Measurements from ENCODE around the gene PARD3B.

DNA sequence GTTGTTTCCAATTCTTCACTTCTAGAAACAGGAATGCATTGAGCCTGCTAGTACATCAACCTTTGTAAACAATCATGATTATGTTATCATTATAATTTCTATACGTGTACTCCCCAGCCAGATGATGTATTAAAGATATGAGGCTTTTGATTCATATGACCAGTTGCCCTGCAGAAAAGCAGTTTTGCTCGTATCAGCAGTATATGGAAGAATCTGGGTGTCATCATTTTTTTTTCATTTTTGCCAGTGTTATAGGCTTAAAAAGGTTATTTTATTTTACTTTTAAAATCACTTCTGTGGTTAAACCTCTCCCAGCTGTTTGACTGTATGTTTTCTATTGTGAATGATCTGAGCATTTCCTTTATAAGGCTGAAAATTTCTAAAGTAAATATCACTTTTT lies 665.2 kb downstream of the PARD3B start:
- TF ChIP-seq POLR2A (IDR thresholded peaks at IDR 0.05; ENCODE audit: borderline replicate concordance, extremely low read depth, insufficient read depth, insufficient read length) (no peak), SIN3A (IDR thresholded peaks at IDR 0.05; ENCODE audit: low read depth) (no peak), ZFX (IDR thresholded peaks at IDR 0.05) (no peak), ZNF274 (IDR thresholded peaks at IDR 0.05; ENCODE audit: low read depth, low read length) (no peak), EZH2 (IDR thresholded peaks at IDR 0.05) (no peak), EZH2phosphoT487 (IDR thresholded peaks at IDR 0.05; ENCODE audit: borderline replicate concordance) (no peak), CEBPB (IDR thresholded peaks at IDR 0.05; ENCODE audit: low read depth) (no peak), POLR2AphosphoS5 (IDR thresholded peaks at IDR 0.05; ENCODE audit: low read depth, low read length) (no peak), ELF1 (IDR thresholded peaks at IDR 0.05; ENCODE audit: borderline replicate concordance, low read depth) (no peak), RAD21 (IDR thresholded peaks at IDR 0.05; ENCODE audit: low read depth) (no peak), MAX (IDR thresholded peaks at IDR 0.05) (no peak)
- TF ChIP-seq, protein P1, sequence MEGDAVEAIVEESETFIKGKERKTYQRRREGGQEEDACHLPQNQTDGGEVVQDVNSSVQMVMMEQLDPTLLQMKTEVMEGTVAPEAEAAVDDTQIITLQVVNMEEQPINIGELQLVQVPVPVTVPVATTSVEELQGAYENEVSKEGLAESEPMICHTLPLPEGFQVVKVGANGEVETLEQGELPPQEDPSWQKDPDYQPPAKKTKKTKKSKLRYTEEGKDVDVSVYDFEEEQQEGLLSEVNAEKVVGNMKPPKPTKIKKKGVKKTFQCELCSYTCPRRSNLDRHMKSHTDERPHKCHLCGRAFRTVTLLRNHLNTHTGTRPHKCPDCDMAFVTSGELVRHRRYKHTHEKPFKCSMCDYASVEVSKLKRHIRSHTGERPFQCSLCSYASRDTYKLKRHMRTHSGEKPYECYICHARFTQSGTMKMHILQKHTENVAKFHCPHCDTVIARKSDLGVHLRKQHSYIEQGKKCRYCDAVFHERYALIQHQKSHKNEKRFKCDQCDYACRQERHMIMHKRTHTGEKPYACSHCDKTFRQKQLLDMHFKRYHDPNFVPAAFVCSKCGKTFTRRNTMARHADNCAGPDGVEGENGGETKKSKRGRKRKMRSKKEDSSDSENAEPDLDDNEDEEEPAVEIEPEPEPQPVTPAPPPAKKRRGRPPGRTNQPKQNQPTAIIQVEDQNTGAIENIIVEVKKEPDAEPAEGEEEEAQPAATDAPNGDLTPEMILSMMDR (IDR thresholded peaks at IDR 0.05 in 2 of 3, conservative IDR thresholded peaks at IDR 0.05 in 1 of 3; ENCODE audit: borderline replicate concordance in 1 of 3, insufficient read depth in 1 of 3, low read depth in 2 of 3, low read length in 2 of 3): no peak
